BJ (cell line): Measurements from ENCODE around the gene NXNL2. TPM values are rescaled to one million over a fixed set of nuclear protein-coding genes. Genes with fewer than 3 reads are reported as not detected.
A peak's percentile ranks its signal among the peaks of the same experiment; 100 is the strongest.

Source experiments
- CTCF ChIA-PET: fragments of 350-600 bp; formaldehyde crosslinking; extraction: SDS; loops from one replicate; lab custom pipeline; 2021; ENCODE audit warnings: antibody characterized with exemption, inconsistent platforms; lab: Yijun Ruan, JAX
- POLR2A ChIA-PET: fragments of 300-600 bp; sonication (Branson Sonifier 250); formaldehyde crosslinking; extraction: SDS; loops from one replicate; lab custom pipeline; 2021; ENCODE audit warnings: antibody characterized with exemption; lab: Charles Lee
- DNase-seq: peaks from one replicate; pipeline ENCODE4 v3.0.0-alpha.2; 2011; ENCODE audit warnings: low read depth
- H3K27me3 ChIP-seq: 2 replicates; pipeline ENCODE4 v1.6.0; 2011; ENCODE audit warnings: low read length; ENCODE audit not compliant: control insufficient read depth, insufficient read depth
- H3K36me3 ChIP-seq: 2 replicates; pipeline ENCODE4 v1.5.1; 2011; ENCODE audit warnings: low read length; ENCODE audit not compliant: control insufficient read depth, insufficient read depth
- H3K4me3 ChIP-seq: 2 replicates; pipeline ENCODE4 v1.5.1; 2011; ENCODE audit warnings: low read depth, mild to moderate bottlenecking, control low read depth, low read length
- CTCF ChIP-seq: IDR thresholded peaks from 2 replicates; pipeline ENCODE4 v1.5.1; 2011; ENCODE audit warnings: low read depth, mild to moderate bottlenecking, control low read depth, inconsistent platforms, low read length, moderate library complexity; ENCODE audit not compliant: insufficient read depth
- polyA plus RNA-seq: library from polyadenylated mRNA; depleted of rRNA; stranded (reverse); fragments of >200 nt; gene quantifications from 2 replicates; pipeline ENCODE4 v1.2.3, GENCODE V29; 2011; rRNA removed

Gene NXNL2
- polyA plus RNA-seq, 1 experiment, result 5.5 TPM

DNA sequence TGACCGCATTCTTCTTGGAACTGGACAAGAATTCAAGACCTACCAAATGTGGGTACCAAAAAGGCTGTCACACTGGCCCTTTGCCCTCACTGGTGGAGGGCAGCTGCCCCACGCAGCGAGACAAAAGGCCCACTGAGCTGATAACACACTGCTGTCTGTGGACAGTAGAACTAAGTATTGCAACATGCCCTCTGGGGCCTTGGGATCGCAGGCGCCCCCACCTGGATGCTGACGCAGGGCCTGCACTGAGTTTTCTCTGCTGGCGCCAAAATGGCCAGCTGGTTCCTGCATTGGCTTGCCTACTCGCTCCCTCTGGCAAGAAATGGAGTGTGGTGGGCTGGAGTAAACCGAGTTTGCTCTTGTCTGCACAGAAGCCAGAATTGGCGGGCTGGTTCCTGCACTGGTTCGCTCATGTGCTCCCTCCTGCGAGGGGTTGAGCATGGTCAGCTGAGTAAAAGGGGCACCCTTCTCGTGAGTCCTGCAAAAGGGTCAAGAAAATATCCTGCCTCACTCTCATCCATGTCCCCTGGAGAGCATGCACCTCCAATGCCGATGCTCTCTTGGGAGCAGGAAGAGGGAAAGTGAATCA lies 55.7 kb downstream of the NXNL2 start:
- ChIA-PET CTCF (interaction anchor here (1.3 to 2.7 kb wide), 3 partner anchors 12 to 688 kb away, joined by 3 to 7 read pairs (median 5); no protein-coding TSS in a partner anchor), POLR2A (no interaction called here)
- no peak for DNase-seq
- Histone ChIP-seq H3K36me3 (no peaks in the 10 kb centered on the region), H3K27me3 (no peaks in the 10 kb centered on the region), H3K4me3 (no peak overlapping the region)
- 0 out of 2 replicates have a peak, but pooled peaks have one; percentile 11 for TF ChIP-seq CTCF

- POLR2A ChIA-PET, result interaction anchor here (0.6 kb wide), 1 partner anchor 407 kb away, joined by 3 read pairs; no protein-coding TSS in a partner anchor
These were observed 58.7 kb downstream of the NXNL2 start for GRCh38 chr9:88593537-88594185.

More at GRCh38 chr9:88593537-88594185, 58.7 kb downstream of the NXNL2 start:
- Histone ChIP-seq H3K27me3 (no peaks in the 10 kb centered on the region), H3K4me3 (no peak overlapping the region), H3K36me3 (no peaks in the 10 kb centered on the region)
- peak; percentile 66 for TF ChIP-seq CTCF
- CTCF ChIA-PET, result interaction anchor here (1.0 to 1.4 kb wide), 6 partner anchors 9 to 417 kb away, joined by 3 to 12 read pairs (median 4); no protein-coding TSS in a partner anchor
- no peak for DNase-seq

Other genes starting within 250 kb of the NXNL2 start
- 53.4 and 93.5 TPM in 2 replicates for gene SPIN1, start 146.7 kb upstream of the NXNL2 start, polyA plus RNA-seq